HAP-1 (cell line): ENCODE results near the gene CBX7.

ENCODE experiments used
- DNase-seq, 2 experiments: peaks; one replicate each; pipeline ENCODE4 v3.0.0-alpha.2; 2016 to 2020; ENCODE audit warnings: low spot score in 2 of 2
- H3K27me3 ChIP-seq: fragments of 250-450 bp; sonication (Bioruptor Pico); 2 replicates; pipeline ENCODE4 v1.5.1; 2020; ENCODE audit warnings: low read depth, mild to moderate bottlenecking, moderate library complexity
- H3K36me3 ChIP-seq: fragments of 250-450 bp; sonication (Bioruptor Pico); replicated peaks from 2 replicates; pipeline ENCODE4 v1.5.1; 2020; ENCODE audit warnings: mild to moderate bottlenecking
- H3K4me1 ChIP-seq: fragments of 250-450 bp; sonication (Bioruptor Pico); 2 replicates; pipeline ENCODE4 v1.5.1; 2020; ENCODE audit warnings: mild to moderate bottlenecking
- H3K4me3 ChIP-seq: fragments of 250-450 bp; sonication (Bioruptor Pico); 2 replicates; pipeline ENCODE4 v1.5.1; 2020; ENCODE audit warnings: mild to moderate bottlenecking, moderate library complexity
- H3K9me3 ChIP-seq: fragments of 250-450 bp; sonication (Bioruptor Pico); 2 replicates; pipeline ENCODE4 v1.5.1; 2020; ENCODE audit warnings: mild to moderate bottlenecking, moderate library complexity
- in situ Hi-C: fragments of 300-500 bp; cut with MboI; formaldehyde crosslinking; loops from 3 replicates; pipeline ENCODE4 v1.14.3; 2020; ENCODE audit warnings: low sequenced_read_pairs, inconsistent platforms, mixed read lengths

Gene CBX7

GRCh38 chr22:39133871-39134270 is 18.6 kb downstream of the CBX7 start:
- Histone ChIP-seq H3K4me3 (no peak overlapping the region), H3K4me1 (no peaks in the 10 kb centered on the region), H3K9me3 (no peaks in the 10 kb centered on the region), H3K36me3 (no peaks in the 10 kb centered on the region), H3K27me3 (no peaks in the 10 kb centered on the region)
- no peak for DNase-seq
- in situ Hi-C loops = no loop called here

- DNase-seq = no peak
- in situ Hi-C loops = no loop called here
- Histone ChIP-seq H3K9me3 (no peaks in the 10 kb centered on the region), H3K4me1 (no peaks in the 10 kb centered on the region), H3K4me3 (no peak overlapping the region), H3K27me3 (no peaks in the 10 kb centered on the region), H3K36me3 (no peaks in the 10 kb centered on the region)
Measured at GRCh38 chr22:39132871-39133524, 19.5 kb downstream of the CBX7 start.

GRCh38 chr22:39132281-39132680 is 20.2 kb downstream of the CBX7 start:
- no peaks in the 10 kb centered on the region for H3K9me3 ChIP-seq
- H3K4me1 ChIP-seq = no peaks in the 10 kb centered on the region
- in situ Hi-C loops = no loop called here
- no peak overlapping the region for H3K4me3 ChIP-seq
- no peaks in the 10 kb centered on the region for H3K27me3 ChIP-seq
- no peak for DNase-seq
- no peaks in the 10 kb centered on the region for H3K36me3 ChIP-seq

DNA sequence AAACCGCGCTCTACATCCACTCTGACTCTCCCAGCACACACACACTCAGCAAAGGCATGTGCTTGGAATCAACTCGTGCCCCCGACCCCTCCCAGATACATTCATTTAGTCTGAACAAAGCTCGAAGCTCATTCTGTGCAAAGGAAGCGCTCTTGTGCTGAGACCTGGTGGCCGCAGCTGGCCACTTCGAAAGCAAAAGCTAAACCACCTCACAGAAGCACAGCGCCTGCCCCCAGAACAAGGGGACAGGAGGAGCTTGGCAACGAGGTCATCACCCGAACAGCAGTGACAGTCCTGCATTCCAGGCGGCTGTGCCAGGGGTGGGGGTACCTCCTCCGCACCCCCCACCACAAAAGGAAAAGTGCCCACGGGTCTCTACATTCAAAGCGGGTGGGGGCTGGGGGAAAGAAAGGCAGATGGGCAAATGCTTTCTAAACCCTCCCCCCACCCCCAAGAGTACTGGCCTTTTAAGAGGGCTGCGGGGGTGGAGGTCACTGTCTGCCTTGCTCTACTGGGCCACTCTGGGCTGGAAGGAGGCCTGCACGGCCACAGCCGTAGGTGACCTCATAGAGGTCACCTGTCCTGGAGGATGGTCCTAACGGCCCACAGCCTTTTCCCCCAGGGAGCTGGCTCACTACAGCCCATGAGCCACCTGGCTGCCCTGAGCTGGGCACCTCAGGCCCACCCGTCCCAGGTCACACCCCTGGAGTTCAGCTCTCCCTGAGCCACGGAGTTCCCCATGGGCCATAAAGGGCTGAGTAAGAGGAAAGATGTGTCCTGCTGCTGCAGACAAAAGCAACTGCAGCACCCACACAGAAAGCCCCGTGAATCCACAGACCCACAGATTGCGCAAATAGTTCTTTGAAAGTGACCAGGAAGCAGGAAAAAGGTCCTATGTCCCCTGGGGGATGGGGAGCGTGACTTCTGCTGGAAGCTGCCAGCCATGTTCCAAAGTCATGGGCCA is 21.3 kb downstream of the CBX7 start:
- DNase-seq = no peak
- in situ Hi-C loops = no loop called here
- H3K36me3 ChIP-seq = no peaks in the 10 kb centered on the region
- no peak overlapping the region for H3K4me3 ChIP-seq
- H3K4me1 ChIP-seq = no peaks in the 10 kb centered on the region
- no peaks in the 10 kb centered on the region for H3K27me3 ChIP-seq
- H3K9me3 ChIP-seq = no peaks in the 10 kb centered on the region

DNA sequence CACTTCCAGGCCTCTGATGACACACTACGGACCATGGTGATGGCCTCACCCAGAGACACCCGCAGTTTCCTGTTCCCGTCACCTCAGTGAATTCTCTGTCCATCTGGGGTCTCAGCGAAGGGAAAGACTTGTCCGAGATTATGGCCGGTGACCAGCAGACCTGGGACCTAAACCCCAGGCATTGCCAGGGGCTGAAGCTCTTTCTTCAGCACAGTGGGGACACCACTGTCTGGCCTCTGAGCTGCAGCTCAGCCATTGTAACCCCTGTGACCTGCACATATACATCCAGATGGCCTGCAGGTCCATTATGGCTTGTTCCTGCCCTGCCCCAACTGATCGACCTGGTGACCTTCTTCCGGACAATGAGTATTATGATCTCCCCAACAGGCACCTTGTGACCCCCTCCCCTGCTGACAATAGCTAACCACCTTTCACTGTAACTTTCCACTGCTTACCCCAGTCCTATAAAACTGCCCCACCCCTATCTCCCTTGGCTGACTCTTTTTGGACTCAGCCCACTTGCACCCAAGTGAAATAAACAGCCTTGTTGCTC is 22.3 kb downstream of the CBX7 start:
- Histone ChIP-seq H3K27me3 (no peaks in the 10 kb centered on the region), H3K4me1 (no peaks in the 10 kb centered on the region), H3K9me3 (no peaks in the 10 kb centered on the region), H3K4me3 (no peak overlapping the region), H3K36me3 (no peaks in the 10 kb centered on the region)
- in situ Hi-C loops = no loop called here
- DNase-seq = no peak

GRCh38 chr22:39129746-39130145 is 22.7 kb downstream of the CBX7 start:
- no peaks in the 10 kb centered on the region for H3K27me3 ChIP-seq
- H3K36me3 ChIP-seq = no peaks in the 10 kb centered on the region
- in situ Hi-C loops = no loop called here
- no peaks in the 10 kb centered on the region for H3K4me1 ChIP-seq
- DNase-seq = no peak
- no peak overlapping the region for H3K4me3 ChIP-seq
- H3K9me3 ChIP-seq = no peaks in the 10 kb centered on the region

GRCh38 chr22:39129081-39129480 is 23.4 kb downstream of the CBX7 start:
- in situ Hi-C loops = no loop called here
- Histone ChIP-seq H3K4me1 (no peaks in the 10 kb centered on the region), H3K4me3 (no peak overlapping the region), H3K27me3 (no peaks in the 10 kb centered on the region), H3K9me3 (no peaks in the 10 kb centered on the region), H3K36me3 (no peaks in the 10 kb centered on the region)
- DNase-seq = no peak

- Histone ChIP-seq H3K36me3 (no peaks in the 10 kb centered on the region), H3K4me3 (no peak overlapping the region), H3K27me3 (no peaks in the 10 kb centered on the region), H3K9me3 (no peaks in the 10 kb centered on the region), H3K4me1 (no peaks in the 10 kb centered on the region)
- in situ Hi-C loops = no loop called here
- no peak for DNase-seq
Measured at GRCh38 chr22:39128508-39128907, 24.0 kb downstream of the CBX7 start.

GRCh38 chr22:39125622-39126021 is 26.9 kb downstream of the CBX7 start:
- H3K4me1 ChIP-seq = no peaks in the 10 kb centered on the region
- in situ Hi-C loops = no loop called here
- no peak for DNase-seq
- no peak overlapping the region for H3K4me3 ChIP-seq
- H3K36me3 ChIP-seq = no peaks in the 10 kb centered on the region
- no peaks in the 10 kb centered on the region for H3K27me3 ChIP-seq
- no peaks in the 10 kb centered on the region for H3K9me3 ChIP-seq

DNA sequence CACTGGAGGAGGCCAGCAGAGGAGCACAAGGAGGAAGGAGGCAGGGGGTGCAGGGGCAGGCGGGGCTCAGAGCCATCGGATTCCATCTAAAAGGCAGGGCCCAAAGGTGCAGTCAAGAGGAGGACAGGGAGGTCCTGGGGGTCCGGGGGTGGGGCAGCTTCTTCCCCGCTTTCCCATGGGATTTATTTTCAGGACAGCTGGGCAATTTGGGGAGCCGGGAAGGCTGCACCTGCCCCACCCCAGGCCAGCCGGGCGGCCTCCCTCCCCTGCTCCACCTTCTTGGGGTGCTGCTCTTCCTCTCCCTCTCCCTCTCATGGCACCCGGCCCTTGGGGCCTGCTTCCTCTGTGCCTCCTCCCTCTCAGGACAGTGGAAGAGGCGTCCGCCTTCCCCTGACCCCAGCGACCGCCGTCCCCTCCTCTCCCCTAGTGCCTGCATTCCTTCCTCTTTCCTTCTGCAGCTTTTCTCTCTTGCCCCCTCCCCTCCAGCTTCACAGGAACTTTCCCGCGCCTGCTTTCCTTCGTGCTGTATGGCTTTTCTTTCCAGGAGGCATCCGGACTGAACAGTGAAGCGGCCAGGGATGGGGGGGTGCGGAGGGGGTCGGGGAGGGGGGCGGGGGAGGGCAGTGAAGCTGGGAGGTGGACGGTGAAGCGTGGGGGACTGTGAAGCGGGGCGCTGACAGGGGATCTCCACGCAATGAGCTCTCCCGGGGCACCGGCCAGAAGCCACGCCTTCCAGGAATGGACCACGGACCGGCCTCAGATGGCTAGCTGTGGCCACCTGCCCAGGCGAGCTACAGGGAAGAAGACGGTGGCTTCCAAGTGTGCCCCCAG is 28.5 kb downstream of the CBX7 start:
- no peaks in the 10 kb centered on the region for H3K27me3 ChIP-seq
- H3K36me3 ChIP-seq = no peaks in the 10 kb centered on the region
- H3K4me3 ChIP-seq = no peak overlapping the region
- no peak for DNase-seq
- H3K9me3 ChIP-seq = no peaks in the 10 kb centered on the region
- in situ Hi-C loops = no loop called here
- H3K4me1 ChIP-seq = no peaks in the 10 kb centered on the region

DNA sequence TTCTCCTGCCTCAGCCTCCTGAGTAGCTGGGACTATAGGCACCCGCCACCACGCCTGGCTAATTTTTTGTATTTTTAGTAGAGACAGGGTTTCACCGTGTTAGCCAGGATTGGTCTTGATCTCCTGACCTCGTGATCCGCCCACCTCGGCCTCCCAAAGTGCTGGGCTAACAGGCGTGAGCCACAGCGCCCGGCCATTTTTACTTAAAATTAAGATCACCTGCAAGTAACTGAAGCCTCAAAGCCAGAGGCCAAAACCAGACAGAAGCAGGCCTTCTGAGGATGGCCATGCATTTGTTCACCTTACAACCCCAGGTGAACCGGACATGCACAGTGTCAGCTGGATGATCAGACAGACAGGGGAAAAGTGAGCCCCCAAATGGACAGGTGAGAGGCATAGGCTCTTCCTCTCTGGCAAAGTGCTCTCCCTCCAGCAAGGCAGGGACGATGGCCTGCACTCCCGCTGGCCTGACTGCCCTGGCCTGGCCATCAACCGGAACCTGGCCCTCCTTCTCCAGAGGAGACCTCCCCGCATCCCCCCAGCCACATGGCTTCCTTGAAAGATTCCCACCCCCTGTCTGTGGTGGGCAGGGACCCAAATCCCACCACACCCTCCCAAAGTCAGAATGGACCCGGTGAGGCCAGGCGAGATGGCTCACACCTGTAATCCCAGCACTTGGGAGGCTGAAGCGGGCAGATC is 29.6 kb downstream of the CBX7 start:
- no peaks in the 10 kb centered on the region for H3K4me1 ChIP-seq
- no peaks in the 10 kb centered on the region for H3K27me3 ChIP-seq
- no peak for DNase-seq
- no peaks in the 10 kb centered on the region for H3K36me3 ChIP-seq
- in situ Hi-C loops = no loop called here
- no peaks in the 10 kb centered on the region for H3K9me3 ChIP-seq
- H3K4me3 ChIP-seq = no peak overlapping the region

DNA sequence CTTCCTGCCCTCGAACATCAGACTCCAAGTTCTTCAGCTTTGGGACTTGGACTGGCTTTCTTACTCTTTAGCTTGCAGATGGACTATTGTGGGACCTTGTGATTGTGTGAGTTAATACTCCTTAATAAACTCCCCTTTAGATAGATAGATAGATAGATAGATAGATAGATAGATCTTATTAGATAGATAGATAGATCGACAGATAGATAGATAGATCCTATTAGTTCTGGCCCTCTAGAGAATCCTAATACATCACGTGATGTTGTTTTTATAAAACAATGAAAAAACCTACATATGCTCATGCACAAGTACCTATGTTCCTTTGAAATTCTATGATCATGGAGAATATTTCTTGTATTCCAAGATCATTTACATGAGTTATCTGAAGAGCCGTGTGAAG is 31.5 kb downstream of the CBX7 start:
- no peaks in the 10 kb centered on the region for H3K36me3 ChIP-seq
- H3K27me3 ChIP-seq = no peaks in the 10 kb centered on the region
- in situ Hi-C loops = no loop called here
- no peak for DNase-seq
- no peaks in the 10 kb centered on the region for H3K4me1 ChIP-seq
- H3K4me3 ChIP-seq = no peak overlapping the region
- no peaks in the 10 kb centered on the region for H3K9me3 ChIP-seq

- Histone ChIP-seq H3K27me3 (no peaks in the 10 kb centered on the region), H3K4me1 (peaks cover 11% of the 10 kb centered on the region), H3K9me3 (no peaks in the 10 kb centered on the region; the same call in 1 of the 2 replicates), H3K36me3 (no peaks in the 10 kb centered on the region), H3K4me3 (no peak overlapping the region)
- peak; percentile 35 to 77 for DNase-seq
- in situ Hi-C loops = loop anchor here (5.0 kb wide), 1 partner anchor 115 kb away; no protein-coding TSS in a partner anchor
Measured at GRCh38 chr22:39117585-39118191, 34.8 kb downstream of the CBX7 start.
